Measurements from ENCODE around the gene SAMD3. TPM values are rescaled to one million over a fixed set of nuclear protein-coding genes. Genes with fewer than 3 reads are reported as not detected.

Gene SAMD3
- total and polyA plus RNA-seq, 9 donors, result 0.81 to 7.4 (median 2.7) TPM

DNA sequence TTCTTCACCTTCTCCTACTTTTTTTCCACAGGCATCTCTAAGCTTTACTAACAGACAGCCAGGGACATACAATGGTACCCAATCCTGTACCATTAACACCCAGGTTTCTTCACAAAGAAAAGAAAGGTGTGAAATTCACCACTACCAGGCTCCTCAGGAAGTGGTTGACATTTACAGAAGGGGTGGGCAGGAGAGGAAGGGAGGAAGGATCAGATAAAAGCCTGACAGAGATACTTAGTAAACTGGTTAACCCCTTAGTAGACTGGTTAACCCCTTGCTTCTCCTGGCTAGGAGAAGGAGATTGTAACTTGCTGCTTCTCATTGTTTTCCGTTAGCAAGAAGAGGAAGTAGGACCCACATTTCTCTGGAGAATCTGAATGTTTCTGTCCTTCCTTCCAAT, 7.2 kb downstream of the SAMD3 start:
- no peaks in the 10 kb centered on the region for H3K36me3 ChIP-seq
- DNase-seq, result no peak
- H3K4me3 ChIP-seq, result no peak overlapping the region
- H3K27ac ChIP-seq, result no peak overlapping the region
- intact Hi-C loops (cut with DNase I), result no loop called here
- H3K9me3 ChIP-seq, result no peaks in the 10 kb centered on the region
- WGBS, 3 donors, result 54 to 63% (median 58%) methylated on average over 1 of the region's 1 CpG
- TF ChIP-seq, protein P1, sequence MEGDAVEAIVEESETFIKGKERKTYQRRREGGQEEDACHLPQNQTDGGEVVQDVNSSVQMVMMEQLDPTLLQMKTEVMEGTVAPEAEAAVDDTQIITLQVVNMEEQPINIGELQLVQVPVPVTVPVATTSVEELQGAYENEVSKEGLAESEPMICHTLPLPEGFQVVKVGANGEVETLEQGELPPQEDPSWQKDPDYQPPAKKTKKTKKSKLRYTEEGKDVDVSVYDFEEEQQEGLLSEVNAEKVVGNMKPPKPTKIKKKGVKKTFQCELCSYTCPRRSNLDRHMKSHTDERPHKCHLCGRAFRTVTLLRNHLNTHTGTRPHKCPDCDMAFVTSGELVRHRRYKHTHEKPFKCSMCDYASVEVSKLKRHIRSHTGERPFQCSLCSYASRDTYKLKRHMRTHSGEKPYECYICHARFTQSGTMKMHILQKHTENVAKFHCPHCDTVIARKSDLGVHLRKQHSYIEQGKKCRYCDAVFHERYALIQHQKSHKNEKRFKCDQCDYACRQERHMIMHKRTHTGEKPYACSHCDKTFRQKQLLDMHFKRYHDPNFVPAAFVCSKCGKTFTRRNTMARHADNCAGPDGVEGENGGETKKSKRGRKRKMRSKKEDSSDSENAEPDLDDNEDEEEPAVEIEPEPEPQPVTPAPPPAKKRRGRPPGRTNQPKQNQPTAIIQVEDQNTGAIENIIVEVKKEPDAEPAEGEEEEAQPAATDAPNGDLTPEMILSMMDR (IDR thresholded peaks at IDR 0.05), result no peak
- TF ChIP-seq POLR2A (IDR thresholded peaks at IDR 0.05), result no peak
- no peaks in the 10 kb centered on the region for H3K27me3 ChIP-seq
- H3K4me1 ChIP-seq (ENCODE audit: insufficient read depth), result no peaks in the 10 kb centered on the region

DNA sequence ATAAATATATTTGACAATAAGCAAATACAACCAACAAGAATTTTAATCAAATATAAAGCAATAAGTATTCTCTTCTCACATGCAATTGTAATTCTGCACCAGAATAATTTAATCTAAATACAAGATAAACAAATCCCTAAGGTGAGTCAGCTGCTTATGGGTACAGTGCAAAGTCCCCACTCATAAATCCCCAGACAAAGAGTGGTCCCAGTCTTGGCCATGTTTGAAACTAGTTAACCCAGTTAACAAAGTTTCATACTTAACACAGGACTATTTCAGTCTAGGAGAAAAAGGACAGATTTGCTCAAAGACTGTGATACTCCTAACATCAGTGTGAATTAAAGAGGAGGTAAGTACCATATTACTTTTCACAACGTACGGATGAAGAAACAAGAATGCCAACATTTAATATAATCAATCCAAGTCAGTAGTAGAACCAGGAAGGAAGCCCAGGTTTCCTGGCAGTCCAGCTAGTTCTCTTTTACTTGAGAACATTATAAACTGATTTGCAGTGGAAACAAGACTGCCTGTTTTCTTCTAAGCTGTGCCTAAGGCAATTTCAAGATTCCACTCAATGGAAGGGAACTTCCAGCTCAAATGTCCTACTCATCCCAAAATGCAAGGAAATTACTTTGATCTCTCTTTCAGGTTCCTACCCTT, 10.4 kb downstream of the SAMD3 start:
- Histone ChIP-seq H3K4me3 (no peak overlapping the region), H3K9me3 (no peaks in the 10 kb centered on the region), H3K27me3 (no peaks in the 10 kb centered on the region), H3K4me1 (ENCODE audit: insufficient read depth) (no peaks in the 10 kb centered on the region), H3K27ac (no peak overlapping the region), H3K36me3 (no peaks in the 10 kb centered on the region)
- no peak for DNase-seq
- intact Hi-C loops (cut with DNase I), result no loop called here
- WGBS, 3 donors, result 31 to 62% (median 51%) methylated on average over 2 of the region's 2 CpGs
- TF ChIP-seq, protein P1 (IDR thresholded peaks at IDR 0.05), result no peak
- TF ChIP-seq EP300 (IDR thresholded peaks at IDR 0.05), result no peak
- no peak for TF ChIP-seq POLR2A (IDR thresholded peaks at IDR 0.05)

DNA sequence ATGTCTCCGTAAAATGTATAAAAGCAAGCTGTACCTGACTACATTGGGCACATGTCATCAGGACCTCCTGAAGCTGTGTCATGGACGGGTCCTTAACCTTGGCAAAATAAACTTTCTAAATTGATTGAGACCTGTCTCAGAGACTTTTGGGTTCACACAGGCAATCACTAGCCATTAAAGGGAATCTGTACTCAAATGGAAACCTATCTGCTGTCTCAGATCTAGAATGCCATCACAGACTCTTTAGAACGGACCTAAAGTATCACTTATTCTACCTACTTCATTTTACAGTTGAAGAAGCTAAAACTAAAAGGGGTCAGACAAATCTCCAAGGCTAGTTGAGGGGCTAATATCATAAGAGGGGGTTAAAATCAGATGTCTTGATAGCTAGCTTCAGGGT, 11.1 kb downstream of the SAMD3 start:
- WGBS, 3 donors, result 85 to 90% (median 88%) methylated on average over 3 of the region's 3 CpGs
- no peaks in the 10 kb centered on the region for H3K36me3 ChIP-seq

DNA sequence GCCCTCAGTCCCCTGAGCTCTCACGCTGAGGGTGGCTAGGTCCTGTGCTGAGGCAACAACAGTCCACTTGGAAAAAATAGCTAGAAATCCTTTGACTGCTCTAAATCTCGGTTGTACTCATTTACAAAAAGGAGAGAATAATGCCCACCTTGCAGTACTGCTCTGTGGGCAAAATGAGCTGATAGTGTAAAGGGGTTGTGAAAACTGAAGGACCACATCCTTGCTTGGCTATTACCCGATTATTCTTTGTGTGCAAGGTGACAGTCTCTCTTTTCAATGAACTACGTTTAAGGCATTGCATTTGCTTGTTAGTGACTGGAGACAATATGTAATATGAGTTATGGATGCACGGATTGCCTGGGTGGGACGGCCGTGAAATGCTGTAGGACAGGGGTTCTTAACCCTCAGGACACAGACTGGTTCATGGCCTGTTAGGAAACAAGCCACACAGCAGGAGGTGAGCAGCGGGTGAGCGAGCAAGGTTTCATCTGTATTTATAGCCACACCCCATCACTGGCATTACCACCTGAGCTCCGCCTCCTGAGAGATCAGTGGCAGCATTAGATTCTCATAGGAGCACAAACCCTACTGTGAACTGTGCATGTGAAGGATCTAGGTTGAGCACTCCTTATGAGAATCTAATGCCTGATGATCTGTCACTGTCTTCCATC, 14.6 kb downstream of the SAMD3 start:
- TF ChIP-seq, protein P1 (IDR thresholded peaks at IDR 0.05), result no peak
- no peak for TF ChIP-seq POLR2A (IDR thresholded peaks at IDR 0.05)
- no peak for TF ChIP-seq EP300 (IDR thresholded peaks at IDR 0.05)
- WGBS, 3 donors, result 87 to 93% (median 92%) methylated on average over 10 of the region's 10 CpGs
- Histone ChIP-seq H3K4me3 (no peak overlapping the region), H3K36me3 (no peaks in the 10 kb centered on the region), H3K9me3 (no peaks in the 10 kb centered on the region), H3K27me3 (no peaks in the 10 kb centered on the region), H3K27ac (no peak overlapping the region), H3K4me1 (ENCODE audit: insufficient read depth) (no peaks in the 10 kb centered on the region)
- DNase-seq, result no peak
- intact Hi-C loops (cut with DNase I), result no loop called here

More for the DNA sequence above, 11.1 kb downstream of the SAMD3 start:
- Histone ChIP-seq H3K9me3 (no peaks in the 10 kb centered on the region), H3K27ac (no peak overlapping the region), H3K4me3 (no peak overlapping the region), H3K27me3 (no peaks in the 10 kb centered on the region), H3K4me1 (ENCODE audit: insufficient read depth) (no peaks in the 10 kb centered on the region)
- intact Hi-C loops (cut with DNase I), result no loop called here
- no peak for DNase-seq
- no peak for TF ChIP-seq POLR2A (IDR thresholded peaks at IDR 0.05)
- TF ChIP-seq, protein P1 (IDR thresholded peaks at IDR 0.05), result no peak
- no peak for TF ChIP-seq EP300 (IDR thresholded peaks at IDR 0.05)
